ENCODE measurements around the gene GLIPR1. TPM values are rescaled to one million over a fixed set of nuclear protein-coding genes. Genes with fewer than 3 reads are reported as not detected.

GLIPR1 gene
- polyA plus RNA-seq, 1 of the 3 experiments (the other 2 are of a cell fraction), result 75.6 TPM

GRCh38 chr12:75549989-75550388 is 69.4 kb downstream of the GLIPR1 start:
- Histone ChIP-seq H3K4me1 (ENCODE audit: control insufficient read depth in 1 of 2, insufficient read depth in 2 of 2, low read depth in 1 of 2, low read length in 1 of 2) (peaks cover 0 to 16% of the 10 kb centered on the region in 2 experiments; a peak in 2 of 4 replicates), H3K9me2 (no peaks in the 10 kb centered on the region), H3K4me3 (ENCODE audit: low read depth in 2 of 2, low read length in 1 of 2) (no peak overlapping the region), H3K79me2 (ENCODE audit: insufficient read depth) (no peaks in the 10 kb centered on the region), H3K36me3 (replicated peaks in 1 of 2; ENCODE audit: control insufficient read depth in 1 of 2, insufficient read depth in 2 of 2, low read length in 1 of 2) (no peaks in the 10 kb centered on the region), H3K4me2 (no peak overlapping the region; the same call in 1 of the 2 replicates), H2AFZ (ENCODE audit: low read depth) (no peak overlapping the region), H3K27ac (ENCODE audit: low read depth in 2 of 2, low read length in 1 of 2) (no peak overlapping the region), H3K9me3 (no peaks in the 10 kb centered on the region), H3K27me3 (ENCODE audit: insufficient read depth) (no peaks in the 10 kb centered on the region), H3K9ac (no peak overlapping the region), H4K20me1 (ENCODE audit: insufficient read depth) (no peaks in the 10 kb centered on the region), H3F3A (replicated peaks; ENCODE audit: insufficient read depth) (no peaks in the 10 kb centered on the region)
- CTCF ChIA-PET, result no interaction called here
- DNase-seq, result no peak
- 99% methylated on average over 2 of the region's 2 CpGs for WGBS (ENCODE audit: low lambda C conversion rate)
- POLR2A ChIA-PET, result interaction anchor here (0.7 kb wide), 1 partner anchor 1328 kb away, joined by 3 read pairs; no protein-coding TSS in a partner anchor
- TF ChIP-seq GATA2 (CRISPR knock-in tag; IDR thresholded peaks at IDR 0.05) (no peak), YY1 (IDR thresholded peaks at IDR 0.05; ENCODE audit: low read depth) (no peak), TAF1 (IDR thresholded peaks at IDR 0.05; ENCODE audit: borderline replicate concordance, low read depth, low read length) (no peak), MAX (IDR thresholded peaks at IDR 0.05; ENCODE audit: low read depth) (no peak)

DNA sequence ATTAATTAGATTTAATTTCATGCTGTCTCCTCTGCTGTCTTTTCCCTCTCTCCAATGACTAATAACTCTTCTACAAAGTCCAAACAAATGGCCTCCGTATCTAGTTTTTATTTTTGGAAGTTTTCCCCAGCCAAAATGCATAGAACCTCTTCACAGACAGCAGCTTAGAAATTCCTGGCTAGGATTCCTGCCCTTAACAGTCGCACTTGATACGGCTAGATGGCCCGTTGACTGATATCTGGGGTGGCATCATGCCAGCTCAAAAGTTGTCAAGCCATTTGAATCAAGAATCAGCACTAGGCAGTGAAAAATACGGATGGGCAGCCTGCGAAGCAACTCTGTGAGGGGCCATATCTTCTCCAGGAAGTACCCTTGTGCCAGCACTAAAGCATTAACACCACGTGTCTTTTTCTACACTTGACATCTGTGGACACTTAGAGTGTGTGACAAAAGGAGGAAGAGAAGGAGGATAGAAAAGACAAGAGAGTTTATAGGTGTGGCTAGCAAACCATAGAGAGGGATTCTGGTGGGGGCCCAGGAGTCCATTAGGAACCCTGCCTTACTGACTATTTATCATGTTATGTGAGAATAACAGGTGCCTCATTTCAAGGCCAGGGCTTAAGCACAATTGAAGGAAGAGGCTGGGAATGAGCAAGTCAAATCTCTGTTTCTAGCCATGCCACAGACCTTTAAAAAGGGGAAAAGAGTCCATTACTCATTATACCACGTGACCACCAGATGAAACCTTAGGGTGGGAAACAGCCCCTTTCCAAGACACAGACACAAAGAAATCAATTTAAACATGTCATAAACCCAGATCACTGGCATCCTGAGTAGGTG is 70.1 kb downstream of the GLIPR1 start:
- Histone ChIP-seq H4K20me1 (ENCODE audit: insufficient read depth) (no peaks in the 10 kb centered on the region), H3K4me2 (peak overlapping the region; percentile 36; the same call in 1 of the 2 replicates), H3K79me2 (ENCODE audit: insufficient read depth) (no peaks in the 10 kb centered on the region), H3K36me3 (replicated peaks in 1 of 2; ENCODE audit: control insufficient read depth in 1 of 2, insufficient read depth in 2 of 2, low read length in 1 of 2) (no peaks in the 10 kb centered on the region), H3F3A (replicated peaks; ENCODE audit: insufficient read depth) (no peaks in the 10 kb centered on the region), H3K27me3 (ENCODE audit: insufficient read depth) (no peaks in the 10 kb centered on the region), H2AFZ (ENCODE audit: low read depth) (no peak overlapping the region), H3K9me3 (no peaks in the 10 kb centered on the region), H3K4me3 (ENCODE audit: low read depth in 2 of 2, low read length in 1 of 2) (no peak overlapping the region), H3K27ac (ENCODE audit: low read depth in 2 of 2, low read length in 1 of 2) (peak overlapping the region in 1 of 2 experiments; percentile 3; a peak in 1 of 4 replicates), H3K4me1 (ENCODE audit: control insufficient read depth in 1 of 2, insufficient read depth in 2 of 2, low read depth in 1 of 2, low read length in 1 of 2) (peaks cover 0 to 16% of the 10 kb centered on the region in 2 experiments; a peak in 2 of 4 replicates), H3K9ac (no peak overlapping the region), H3K9me2 (no peaks in the 10 kb centered on the region)
- whole genome bisulfite sequencing (ENCODE audit: low lambda C conversion rate), result 60% methylated on average over 8 of the region's 8 CpGs
- CTCF ChIA-PET, result interaction anchor here (1.2 to 1.5 kb wide), 2 partner anchors 9 to 17 kb away, joined by 3 to 4 read pairs; no protein-coding TSS in a partner anchor
- no peak for DNase-seq
- TF ChIP-seq CTCF (IDR thresholded peaks at IDR 0.05) (no peak), FOSL2 (IDR thresholded peaks at IDR 0.05; ENCODE audit: borderline replicate concordance, low read depth) (no peak), TCF12 (IDR thresholded peaks at IDR 0.05) (no peak), RFX5 (IDR thresholded peaks at IDR 0.05; ENCODE audit: low read length) (no peak), GATA2 (CRISPR knock-in tag; IDR thresholded peaks at IDR 0.05) (no peak), TEAD4 (IDR thresholded peaks at IDR 0.05; ENCODE audit: borderline replicate concordance, insufficient read depth) (no peak), PBX3 (IDR thresholded peaks at IDR 0.05) (peak; percentile 36; the same call in 1 of the 2 replicates)
- POLR2A ChIA-PET, result interaction anchor here (0.7 kb wide), 1 partner anchor 1327 kb away, joined by 3 read pairs; no protein-coding TSS in a partner anchor

Measured in SK-N-SH (cell line).